Activated T-helper 2 cell treated with anti-CD3 and anti-CD28 coated beads, Interferon-gamma antibody, Interleukin-2, Interleukin-4, amounts not matched to agents 10 μg/mL and 5 μg/mL and 100 μg/mL, durations not matched to agents 14 hours and 24 hours and 36 hours (primary cell): ENCODE measurements around the gene RASSF5. TPM values are rescaled to one million over a fixed set of nuclear protein-coding genes. Genes with fewer than 3 reads are reported as not detected.
A peak's percentile ranks its signal among the peaks of the same experiment; 100 is the strongest.

Source experiments
- DNase-seq: peaks from one replicate; pipeline ENCODE4 v3.0.0; 2021; ENCODE audit warnings: low spot score
- H3K27ac Mint-ChIP-seq: one replicate; pipeline ENCODE4 v1.8.0; 2021; ENCODE audit warnings: mixed read lengths
- H3K27me3 Mint-ChIP-seq: one replicate; pipeline ENCODE4 v1.8.0; 2021; ENCODE audit warnings: low read depth, mixed read lengths
- H3K36me3 Mint-ChIP-seq: one replicate; pipeline ENCODE4 v1.8.0; 2021; ENCODE audit warnings: low read depth, mixed read lengths
- H3K4me1 Mint-ChIP-seq: one replicate; pipeline ENCODE4 v1.8.0; 2021; ENCODE audit warnings: low read depth, mixed read lengths
- H3K4me3 Mint-ChIP-seq: one replicate; pipeline ENCODE4 v1.8.0; 2021; ENCODE audit warnings: low read depth, mild to moderate bottlenecking, moderate library complexity, mixed read lengths
- H3K9me3 Mint-ChIP-seq: one replicate; pipeline ENCODE4 v1.8.0; 2021; ENCODE audit warnings: mixed read lengths
- intact Hi-C: fragments of 100-400 bp; cut with micrococcal nuclease; formaldehyde crosslinking; loops from one replicate; pipeline ENCODE4 v1.15.1; 2023
- total RNA-seq: library from RNA; stranded (reverse); gene quantifications from 2 replicates; pipeline ENCODE4 v1.2.3, GENCODE V29; 2022

Gene RASSF5
- total RNA-seq, 1 donor from 2014 or later, result 182 TPM

DNA sequence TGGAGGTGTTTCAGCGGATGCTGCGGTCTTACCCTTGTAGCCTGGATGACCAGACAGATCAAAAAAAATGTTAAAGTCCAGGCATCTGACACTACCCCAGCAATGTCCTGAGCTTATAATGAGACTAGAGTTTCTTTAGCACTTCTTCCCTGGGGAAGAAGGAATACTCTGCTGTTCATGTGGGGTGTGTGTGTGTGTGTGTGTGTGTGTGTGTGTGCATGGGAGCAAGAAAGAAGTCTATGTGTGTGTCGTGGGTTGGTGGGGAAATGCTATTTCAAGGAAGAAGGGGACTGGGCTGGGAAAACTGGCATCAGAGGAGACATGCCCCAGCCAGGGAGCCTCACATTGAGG, 3.0 kb upstream of the RASSF5 start:
- H3K9me3 Mint-ChIP-seq, result no peaks in the 10 kb centered on the region
- intact Hi-C loops, result loop anchor here (1.0 kb wide), 1 partner anchor 86 kb away; no protein-coding TSS in a partner anchor
- H3K4me3 Mint-ChIP-seq, result no peak overlapping the region
- peak overlapping the region; percentile 38 for H3K27ac Mint-ChIP-seq
- peaks cover 9% of the 10 kb centered on the region for H3K36me3 Mint-ChIP-seq
- H3K4me1 Mint-ChIP-seq, result peaks cover 30% of the 10 kb centered on the region
- peaks cover 11% of the 10 kb centered on the region for H3K27me3 Mint-ChIP-seq
- DNase-seq, result no peak

DNA sequence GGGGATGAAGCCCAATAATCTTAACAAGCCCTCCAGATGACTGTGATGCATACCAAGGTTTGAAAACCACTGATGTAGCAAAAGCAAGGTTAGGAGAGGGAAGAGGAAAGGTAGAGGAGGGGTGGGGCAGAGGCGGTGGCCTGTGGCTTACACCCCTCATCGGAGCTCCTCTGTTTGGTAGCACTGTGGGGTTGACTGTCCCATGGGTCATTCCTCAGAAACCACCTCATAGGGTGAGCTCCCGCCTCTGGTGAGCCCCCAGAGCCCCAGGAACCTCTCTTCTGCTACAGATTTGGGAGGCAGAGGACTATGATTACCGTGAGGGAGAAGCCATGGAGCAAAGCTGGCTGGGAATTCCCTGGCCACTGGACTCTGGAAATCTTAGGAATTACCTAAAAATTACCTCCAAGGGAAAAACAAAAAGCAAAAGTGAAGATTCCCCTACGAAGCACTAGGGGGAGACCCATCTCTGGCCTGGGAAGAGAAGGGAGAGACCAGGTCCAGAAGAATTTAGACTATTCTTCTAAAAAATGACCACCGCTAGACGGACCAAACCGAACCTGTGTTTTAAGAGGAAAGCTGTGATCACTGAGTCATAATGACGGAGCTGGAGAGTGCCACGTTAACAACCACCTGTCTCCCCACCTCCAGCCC, 1.5 kb upstream of the RASSF5 start:
- Mint-ChIP-seq H3K4me3 (peak overlapping the region; percentile 75), H3K27ac (no peak overlapping the region), H3K27me3 (peaks cover 18% of the 10 kb centered on the region)

DNA sequence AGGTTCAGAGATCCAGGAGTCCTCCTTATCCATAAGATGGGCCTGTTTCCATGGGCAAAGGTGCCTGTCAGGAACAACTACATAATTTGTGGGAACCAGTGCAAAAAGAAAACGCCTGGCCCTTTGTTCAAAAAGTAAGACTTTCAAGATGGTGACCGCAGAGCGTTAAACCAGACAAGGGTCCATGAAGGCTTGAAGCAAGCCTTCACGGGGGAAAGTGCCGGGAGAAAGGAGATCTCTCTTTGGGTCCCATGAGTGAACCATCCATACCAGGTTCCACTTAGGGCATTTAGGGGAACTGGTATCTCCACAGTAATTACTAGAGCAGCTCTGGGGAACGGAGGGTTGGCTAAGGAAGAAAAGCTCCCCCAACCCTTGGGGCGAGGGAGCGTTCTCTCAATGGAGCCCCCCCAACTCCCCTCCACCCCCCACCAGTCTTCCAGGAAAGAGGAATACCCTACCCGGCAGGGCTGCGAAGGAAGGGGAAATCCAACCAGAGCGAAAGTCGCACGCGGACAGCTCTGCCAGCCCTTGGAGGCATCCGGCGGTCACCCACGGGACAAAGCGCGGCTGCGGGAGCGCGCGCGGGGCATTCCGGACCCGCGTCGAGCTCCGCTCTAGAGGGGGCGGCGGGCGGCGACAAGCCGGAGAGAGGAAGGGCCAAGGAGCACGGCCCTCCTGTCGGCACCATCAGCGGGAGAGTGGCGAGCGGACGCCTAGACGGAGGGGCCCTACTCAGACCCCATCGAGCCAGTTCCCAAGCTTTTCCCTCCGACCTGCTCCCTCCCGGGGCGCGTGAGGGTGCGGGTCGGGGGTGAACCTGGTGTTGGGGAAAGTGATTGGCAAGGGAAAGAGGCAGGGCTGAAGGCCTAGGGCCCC, 687 bp upstream of the RASSF5 start:
- peak overlapping the region; percentile 75 for H3K4me3 Mint-ChIP-seq
- no peak overlapping the region for H3K27ac Mint-ChIP-seq
- H3K9me3 Mint-ChIP-seq, result no peaks in the 10 kb centered on the region
- H3K4me1 Mint-ChIP-seq, result peaks cover 30% of the 10 kb centered on the region
- peaks cover 18% of the 10 kb centered on the region for H3K27me3 Mint-ChIP-seq
- H3K36me3 Mint-ChIP-seq, result peaks cover 6% of the 10 kb centered on the region
- DNase-seq, result no peak
- intact Hi-C loops, result loop anchor here (1.0 to 5.0 kb wide), 4 partner anchors 39 to 156 kb away; no protein-coding TSS in a partner anchor

More for the DNA sequence above, 1.5 kb upstream of the RASSF5 start:
- peaks cover 30% of the 10 kb centered on the region for H3K4me1 Mint-ChIP-seq
- H3K9me3 Mint-ChIP-seq, result no peaks in the 10 kb centered on the region
- no peak for DNase-seq
- intact Hi-C loops, result loop anchor here (2.0 to 5.0 kb wide), 3 partner anchors 39 to 156 kb away; no protein-coding TSS in a partner anchor
- peaks cover 6% of the 10 kb centered on the region for H3K36me3 Mint-ChIP-seq

DNA sequence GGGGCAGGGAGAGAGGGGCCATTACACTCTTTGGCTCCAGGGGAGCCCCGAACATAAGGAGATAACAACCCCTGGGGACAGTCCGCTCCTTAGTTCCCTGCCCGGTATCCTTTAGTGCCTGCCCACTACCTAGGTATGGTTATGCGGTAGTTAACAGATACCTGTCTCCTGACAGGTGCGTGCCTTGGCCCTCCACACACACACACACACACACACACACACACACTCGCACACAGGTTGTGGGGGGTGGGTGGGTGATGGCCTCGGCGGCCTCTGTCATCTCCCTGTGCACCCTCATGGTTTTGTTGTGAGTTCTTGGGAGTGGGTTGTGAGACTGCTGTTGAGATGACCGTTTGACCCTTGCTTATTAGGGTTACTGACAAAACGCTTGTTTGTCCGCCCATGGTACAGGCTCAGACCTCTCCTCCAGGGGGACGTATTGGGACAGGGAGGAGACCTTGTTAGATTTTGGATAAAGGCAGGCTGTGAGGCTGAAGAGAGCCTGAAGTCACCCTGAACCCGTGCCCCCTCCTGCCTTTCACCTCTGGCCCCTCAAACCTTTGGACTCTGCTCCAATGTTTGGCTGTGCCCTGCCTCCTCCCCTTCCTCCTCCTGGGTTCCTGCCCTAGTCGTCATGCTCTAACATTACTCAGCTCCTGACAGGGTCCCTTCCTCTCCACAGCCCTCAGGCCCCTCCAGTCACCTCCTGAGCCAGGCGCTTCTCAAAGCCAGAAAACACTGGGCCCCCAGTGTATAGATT, 979 bp downstream of the RASSF5 start:
- DNase-seq, result no peak
- H3K4me1 Mint-ChIP-seq, result peaks cover 28% of the 10 kb centered on the region
- peak overlapping the region; percentile 48 for H3K4me3 Mint-ChIP-seq
- no peak overlapping the region for H3K27ac Mint-ChIP-seq
- intact Hi-C loops, result loop anchor here (5.0 kb wide), 2 partner anchors 41 to 154 kb away; no protein-coding TSS in a partner anchor
- H3K36me3 Mint-ChIP-seq, result peaks cover 4% of the 10 kb centered on the region
- no peaks in the 10 kb centered on the region for H3K9me3 Mint-ChIP-seq
- peaks cover 18% of the 10 kb centered on the region for H3K27me3 Mint-ChIP-seq

DNA sequence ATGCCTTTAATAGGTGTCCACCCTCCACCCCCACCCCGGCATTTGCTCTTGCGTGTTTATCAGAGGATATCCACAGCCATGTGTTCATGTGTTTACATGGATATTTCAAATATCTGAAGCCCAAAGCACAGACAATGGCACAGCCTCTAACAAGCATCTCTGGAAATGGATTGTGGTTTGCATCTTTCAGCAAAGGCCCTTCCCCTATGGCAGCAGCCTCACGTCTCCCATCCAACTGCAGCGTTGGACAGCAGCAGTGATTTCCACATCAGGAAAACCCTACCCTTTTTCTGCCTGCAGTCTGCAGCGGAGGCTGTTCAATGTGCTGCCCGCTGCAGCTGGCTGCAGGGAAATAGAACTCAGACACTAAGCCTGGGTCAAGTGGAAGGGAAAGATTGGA, 1.6 kb downstream of the RASSF5 start:
- Mint-ChIP-seq H3K36me3 (peaks cover 2% of the 10 kb centered on the region), H3K9me3 (no peaks in the 10 kb centered on the region), H3K4me3 (peak overlapping the region; percentile 48), H3K27ac (no peak overlapping the region), H3K27me3 (peaks cover 18% of the 10 kb centered on the region), H3K4me1 (peaks cover 21% of the 10 kb centered on the region)
- intact Hi-C loops, result loop anchor here (5.0 kb wide), 2 partner anchors 42 to 153 kb away; no protein-coding TSS in a partner anchor
- no peak for DNase-seq

DNA sequence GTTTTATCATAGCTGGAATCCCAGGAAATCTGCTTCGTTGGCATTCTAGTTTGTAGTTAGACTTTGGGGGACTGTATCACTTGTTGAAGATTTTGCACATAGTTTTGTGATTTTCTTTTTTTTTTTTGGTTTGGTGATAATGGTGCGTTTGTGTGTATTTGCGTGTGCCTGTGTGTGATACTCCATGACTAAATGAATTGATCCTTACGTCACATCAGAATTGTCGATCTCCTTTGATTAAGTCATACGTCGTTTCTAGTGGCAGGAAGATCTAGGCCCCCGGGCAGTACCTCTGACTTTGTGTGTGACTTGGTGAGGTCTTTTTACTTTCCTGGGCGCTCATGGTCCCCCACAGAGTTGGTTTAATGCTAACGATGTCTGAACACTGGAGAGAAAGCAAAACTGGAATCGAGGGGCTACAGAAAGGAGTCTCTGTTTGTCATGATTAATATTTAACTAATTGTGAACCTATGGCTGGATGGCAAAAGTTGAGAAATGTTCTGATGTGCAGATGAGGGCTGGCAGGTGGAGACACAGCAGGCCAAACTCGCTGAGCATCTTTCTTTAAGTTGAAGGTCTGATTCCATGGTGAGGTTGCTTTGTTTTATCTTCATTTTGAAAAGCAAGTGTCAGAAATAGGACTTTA, 2.4 kb downstream of the RASSF5 start:
- H3K36me3 Mint-ChIP-seq, result no peaks in the 10 kb centered on the region
- H3K9me3 Mint-ChIP-seq, result no peaks in the 10 kb centered on the region
- peaks cover 15% of the 10 kb centered on the region for H3K4me1 Mint-ChIP-seq
- intact Hi-C loops, result loop anchor here (5.0 kb wide), 2 partner anchors 42 to 153 kb away; no protein-coding TSS in a partner anchor
- DNase-seq, result no peak
- H3K27ac Mint-ChIP-seq, result no peak overlapping the region
- H3K27me3 Mint-ChIP-seq, result peaks cover 18% of the 10 kb centered on the region
- H3K4me3 Mint-ChIP-seq, result no peak overlapping the region

DNA sequence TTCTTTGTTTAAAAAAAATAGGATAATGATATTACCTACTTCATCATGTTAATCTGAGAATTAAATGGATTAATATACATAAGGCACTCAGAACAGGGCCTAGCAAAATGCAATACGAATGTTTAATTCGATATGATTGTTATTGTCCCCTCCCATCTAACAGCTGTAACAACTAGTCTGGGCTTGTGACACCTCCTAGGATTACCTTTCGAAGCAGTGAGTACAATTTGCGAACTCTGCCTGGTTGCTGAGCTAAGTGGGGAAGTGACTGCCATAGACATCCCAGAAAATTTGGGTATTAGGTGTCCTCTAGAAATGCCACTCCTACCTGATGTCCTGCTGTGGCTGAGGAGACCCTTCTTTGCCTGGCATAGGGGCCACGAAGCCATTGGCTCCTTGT, 3.0 kb downstream of the RASSF5 start:
- no peak for DNase-seq
- H3K27me3 Mint-ChIP-seq, result peaks cover 19% of the 10 kb centered on the region
- no peak overlapping the region for H3K27ac Mint-ChIP-seq
- no peaks in the 10 kb centered on the region for H3K36me3 Mint-ChIP-seq
- no peaks in the 10 kb centered on the region for H3K9me3 Mint-ChIP-seq
- intact Hi-C loops, result no loop called here
- H3K4me1 Mint-ChIP-seq, result peaks cover 10% of the 10 kb centered on the region
- H3K4me3 Mint-ChIP-seq, result no peak overlapping the region

DNA sequence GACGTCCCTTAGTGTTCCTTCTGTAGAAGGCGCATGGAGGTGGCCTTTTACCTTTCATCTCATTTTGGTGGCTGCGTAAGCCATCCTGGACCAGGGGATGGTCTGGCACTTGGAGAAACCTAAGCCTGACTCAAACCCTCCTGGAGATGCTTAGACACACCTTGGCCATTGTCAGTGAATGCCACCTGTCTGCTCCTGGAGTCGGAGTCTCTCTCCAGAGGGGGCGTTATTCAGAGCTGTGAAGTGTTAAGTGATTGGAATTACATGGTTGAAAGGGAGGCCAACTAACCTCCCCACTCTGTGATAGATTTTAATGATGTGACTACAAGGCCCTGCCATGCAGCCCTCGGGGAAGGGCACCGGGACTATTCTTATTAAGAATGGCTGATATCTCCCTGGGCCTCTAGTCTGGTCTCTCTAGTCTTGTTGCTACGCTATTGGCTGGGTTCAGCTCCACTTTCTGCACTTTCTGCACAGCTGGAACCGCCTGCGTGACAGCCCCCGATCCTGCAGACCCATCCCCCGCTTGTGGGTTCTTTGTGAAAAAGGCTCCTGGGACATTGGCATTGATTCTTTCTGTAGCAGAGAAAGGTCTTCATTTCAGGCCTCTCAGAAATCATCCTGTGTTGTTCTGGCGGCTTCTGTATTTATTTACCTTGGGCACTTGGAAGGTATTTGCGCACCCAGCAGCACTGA, 4.2 kb downstream of the RASSF5 start:
- H3K4me1 Mint-ChIP-seq, result peaks cover 2% of the 10 kb centered on the region
- H3K4me3 Mint-ChIP-seq, result no peak overlapping the region
- H3K27me3 Mint-ChIP-seq, result peaks cover 19% of the 10 kb centered on the region
- H3K27ac Mint-ChIP-seq, result no peak overlapping the region
- no peaks in the 10 kb centered on the region for H3K36me3 Mint-ChIP-seq
- intact Hi-C loops, result no loop called here
- DNase-seq, result no peak
- no peaks in the 10 kb centered on the region for H3K9me3 Mint-ChIP-seq

DNA sequence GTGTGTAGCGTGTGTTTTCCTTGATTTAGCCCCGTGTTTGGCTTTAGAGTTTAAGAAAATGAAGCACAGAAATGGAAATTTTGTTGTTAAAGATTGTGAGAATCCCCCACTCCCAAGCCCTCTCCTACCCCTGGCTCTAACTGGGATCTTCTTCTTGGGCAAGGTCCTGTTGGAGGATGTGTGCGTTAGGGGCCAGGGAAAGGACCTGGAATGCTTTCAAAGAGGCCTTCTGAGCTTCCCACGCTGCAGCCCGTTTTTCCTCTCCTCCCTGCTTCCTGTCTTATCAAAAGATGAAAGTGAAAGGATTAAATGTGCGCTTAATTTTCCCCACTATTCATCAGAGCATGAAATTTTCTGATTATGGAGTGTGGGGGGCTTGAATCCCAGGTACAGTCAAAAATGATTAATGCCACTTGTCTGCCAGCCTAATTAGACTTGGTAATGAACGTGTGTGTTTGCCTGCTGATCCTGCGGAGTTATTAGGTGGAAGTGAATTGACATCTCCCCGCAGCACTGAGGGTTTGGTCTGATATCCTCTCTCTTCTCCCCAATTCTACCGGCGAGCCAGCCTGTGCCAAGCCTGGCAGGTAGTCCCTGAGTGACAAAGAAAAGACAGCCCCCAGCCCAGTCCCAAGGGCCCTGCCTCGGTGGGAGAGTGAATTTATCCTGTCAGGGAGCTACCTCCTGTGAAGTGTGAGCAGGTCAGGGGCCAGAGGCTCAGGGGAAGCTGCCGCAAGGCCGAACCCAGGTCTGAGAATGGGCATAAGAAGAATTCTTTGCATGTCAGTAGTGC, 4.9 kb downstream of the RASSF5 start:
- intact Hi-C loops, result no loop called here
- Mint-ChIP-seq H3K9me3 (no peaks in the 10 kb centered on the region), H3K27me3 (peaks cover 19% of the 10 kb centered on the region)

DNA sequence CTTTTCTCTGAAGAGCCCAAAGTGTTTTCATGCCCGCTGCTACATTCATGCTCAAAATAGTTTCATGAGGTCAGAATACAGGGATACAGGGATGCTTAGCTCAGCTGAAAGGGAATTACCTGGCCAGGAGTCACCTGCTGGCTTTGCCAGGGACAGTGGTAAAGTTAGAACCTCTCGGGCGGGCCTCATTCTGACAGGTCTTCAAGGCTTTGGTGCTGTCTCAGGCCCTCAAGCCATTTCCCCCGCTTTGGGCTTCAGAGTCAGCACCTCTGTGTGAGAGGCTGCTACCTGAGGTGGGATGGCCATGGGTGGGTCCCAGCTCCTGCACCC, 5.5 kb downstream of the RASSF5 start:
- intact Hi-C loops, result no loop called here
- Mint-ChIP-seq H3K36me3 (no peaks in the 10 kb centered on the region), H3K27me3 (peaks cover 19% of the 10 kb centered on the region), H3K4me3 (no peak overlapping the region), H3K4me1 (peaks cover 1% of the 10 kb centered on the region), H3K9me3 (no peaks in the 10 kb centered on the region), H3K27ac (no peak overlapping the region)
- DNase-seq, result no peak

More for the DNA sequence above, 4.9 kb downstream of the RASSF5 start:
- no peak overlapping the region for H3K27ac Mint-ChIP-seq
- DNase-seq, result no peak
- H3K36me3 Mint-ChIP-seq, result no peaks in the 10 kb centered on the region
- H3K4me1 Mint-ChIP-seq, result peaks cover 1% of the 10 kb centered on the region
- H3K4me3 Mint-ChIP-seq, result no peak overlapping the region

DNA sequence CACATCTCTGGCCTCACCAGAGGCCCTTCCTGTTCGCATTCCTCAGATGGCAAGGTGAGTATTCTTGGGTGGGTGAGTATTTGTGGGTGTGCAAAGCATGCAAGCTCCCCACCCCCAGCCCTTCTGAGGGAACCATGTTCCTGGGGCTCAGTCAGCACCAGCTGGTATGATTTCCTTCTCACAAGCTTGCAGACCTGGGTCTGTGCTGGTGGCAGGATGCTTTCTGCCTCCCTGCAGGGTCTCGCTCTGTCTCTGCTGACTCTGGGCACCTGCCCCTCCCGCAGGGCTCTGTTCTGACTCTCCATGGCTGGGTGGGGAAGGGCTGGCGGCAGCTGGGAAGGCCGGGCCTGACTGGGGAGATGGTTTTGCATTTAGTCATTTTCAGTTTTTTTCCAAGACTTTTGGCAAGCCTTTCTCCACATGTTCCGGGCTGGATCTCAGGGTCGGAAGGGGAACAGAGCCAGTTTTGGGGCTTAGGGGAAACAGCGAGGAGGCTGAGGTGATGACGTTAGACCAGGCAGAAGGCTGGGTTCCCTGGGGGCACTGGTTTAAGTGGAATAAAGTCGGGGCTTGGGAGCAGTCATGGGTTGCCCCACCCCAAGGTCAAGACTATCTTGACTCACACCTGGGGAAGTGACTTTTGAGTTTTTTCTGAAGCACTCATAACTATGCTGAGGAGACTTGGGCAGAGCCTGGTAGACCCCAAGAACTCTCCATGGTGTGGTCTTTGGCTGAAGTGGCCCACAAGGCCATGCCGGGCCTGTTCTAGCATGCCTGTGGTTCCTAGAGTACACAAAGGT, 6.2 kb downstream of the RASSF5 start:
- Mint-ChIP-seq H3K27me3 (peaks cover 16% of the 10 kb centered on the region), H3K27ac (no peak overlapping the region), H3K4me3 (no peak overlapping the region), H3K4me1 (peaks cover 1% of the 10 kb centered on the region), H3K36me3 (no peaks in the 10 kb centered on the region), H3K9me3 (no peaks in the 10 kb centered on the region)
- intact Hi-C loops, result no loop called here
- no peak for DNase-seq
